Measurements from ENCODE around the gene SCYGR1.

Gene SCYGR1

DNA sequence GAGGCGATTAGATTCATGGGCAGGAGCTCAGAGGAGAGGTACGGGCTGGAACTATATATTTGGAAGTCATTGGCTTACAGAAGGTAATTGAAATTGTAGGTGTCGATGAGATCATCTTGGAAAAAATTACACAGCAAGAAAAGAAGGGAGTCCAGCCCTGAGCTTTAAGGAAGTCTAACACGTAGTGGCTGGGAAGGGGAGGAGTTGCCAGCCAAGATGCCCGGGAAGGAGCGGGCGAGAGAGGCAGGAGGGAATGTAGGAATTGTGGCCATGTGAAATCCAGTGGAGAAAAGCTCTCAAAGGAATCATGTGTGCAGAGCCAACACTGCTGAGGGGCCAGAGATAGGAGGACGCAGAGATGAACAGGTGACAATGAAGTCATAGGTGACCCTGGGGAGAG lies 25.6 kb upstream of the SCYGR1 start:
- H3K27me3 ChIP-seq (ENCODE audit: control insufficient read depth, insufficient read depth, low read length) = no peaks in the 10 kb centered on the region
- no peaks in the 10 kb centered on the region for H3K9me3 ChIP-seq (ENCODE audit: control insufficient read depth, low read depth, low read length)
- no peaks in the 10 kb centered on the region for H3K4me1 ChIP-seq (ENCODE audit: control insufficient read depth, low read depth, low read length)
- H3K4me3 ChIP-seq (ENCODE audit: low read length) = no peak overlapping the region
- H3K36me3 ChIP-seq (ENCODE audit: control insufficient read depth, low read depth, low read length) = no peaks in the 10 kb centered on the region
- no peak overlapping the region for H3K9ac ChIP-seq (ENCODE audit: low read length)
- H3K27ac ChIP-seq (ENCODE audit: low read length) = no peak overlapping the region

DNA sequence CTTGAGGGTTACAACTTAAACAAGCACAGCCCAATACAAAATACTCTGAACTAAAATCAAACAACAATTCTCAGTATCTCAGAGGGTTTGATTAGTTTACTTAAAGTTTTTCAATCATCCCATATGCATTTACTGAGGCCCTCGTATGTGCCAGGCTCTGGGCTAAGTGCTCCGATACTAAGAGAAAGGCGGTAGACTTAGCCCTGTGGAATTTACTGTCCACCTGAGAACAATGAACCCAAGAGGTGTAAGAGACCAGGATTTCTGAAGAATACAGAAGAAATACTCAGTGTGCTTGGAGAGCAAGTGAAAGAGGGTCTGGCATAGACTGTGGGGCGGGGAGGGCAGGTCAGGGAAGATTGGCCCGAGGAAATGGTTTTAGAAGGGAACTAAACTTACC lies 25.1 kb upstream of the SCYGR1 start:
- Histone ChIP-seq H3K9ac (ENCODE audit: low read length) (no peak overlapping the region), H3K9me3 (ENCODE audit: control insufficient read depth, low read depth, low read length) (no peaks in the 10 kb centered on the region), H3K27me3 (ENCODE audit: control insufficient read depth, insufficient read depth, low read length) (no peaks in the 10 kb centered on the region), H3K4me3 (ENCODE audit: low read length) (no peak overlapping the region), H3K36me3 (ENCODE audit: control insufficient read depth, low read depth, low read length) (no peaks in the 10 kb centered on the region), H3K4me1 (ENCODE audit: control insufficient read depth, low read depth, low read length) (no peaks in the 10 kb centered on the region), H3K27ac (ENCODE audit: low read length) (no peak overlapping the region)

DNA sequence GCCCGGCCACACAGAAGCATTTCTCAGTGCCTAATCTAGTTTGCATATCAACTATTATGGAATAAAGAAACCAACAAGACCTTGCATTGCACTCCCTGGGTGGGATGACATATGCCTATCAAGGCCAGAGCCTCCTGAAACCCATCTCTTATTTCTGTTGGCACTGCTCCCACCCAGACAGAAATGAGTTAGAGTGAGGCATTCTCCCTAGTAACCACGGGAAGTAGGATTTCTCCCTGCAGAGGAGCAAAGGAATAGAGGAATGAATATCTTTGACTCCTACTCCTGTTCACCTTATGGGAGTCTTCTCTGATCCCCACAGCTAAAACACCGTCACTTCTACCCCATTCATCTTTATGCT lies 24.2 kb upstream of the SCYGR1 start:
- Histone ChIP-seq H3K4me1 (ENCODE audit: control insufficient read depth, low read depth, low read length) (no peaks in the 10 kb centered on the region), H3K9ac (ENCODE audit: low read length) (no peak overlapping the region), H3K4me3 (ENCODE audit: low read length) (no peak overlapping the region), H3K9me3 (ENCODE audit: control insufficient read depth, low read depth, low read length) (no peaks in the 10 kb centered on the region), H3K27me3 (ENCODE audit: control insufficient read depth, insufficient read depth, low read length) (no peaks in the 10 kb centered on the region), H3K36me3 (ENCODE audit: control insufficient read depth, low read depth, low read length) (no peaks in the 10 kb centered on the region), H3K27ac (ENCODE audit: low read length) (no peak overlapping the region)

DNA sequence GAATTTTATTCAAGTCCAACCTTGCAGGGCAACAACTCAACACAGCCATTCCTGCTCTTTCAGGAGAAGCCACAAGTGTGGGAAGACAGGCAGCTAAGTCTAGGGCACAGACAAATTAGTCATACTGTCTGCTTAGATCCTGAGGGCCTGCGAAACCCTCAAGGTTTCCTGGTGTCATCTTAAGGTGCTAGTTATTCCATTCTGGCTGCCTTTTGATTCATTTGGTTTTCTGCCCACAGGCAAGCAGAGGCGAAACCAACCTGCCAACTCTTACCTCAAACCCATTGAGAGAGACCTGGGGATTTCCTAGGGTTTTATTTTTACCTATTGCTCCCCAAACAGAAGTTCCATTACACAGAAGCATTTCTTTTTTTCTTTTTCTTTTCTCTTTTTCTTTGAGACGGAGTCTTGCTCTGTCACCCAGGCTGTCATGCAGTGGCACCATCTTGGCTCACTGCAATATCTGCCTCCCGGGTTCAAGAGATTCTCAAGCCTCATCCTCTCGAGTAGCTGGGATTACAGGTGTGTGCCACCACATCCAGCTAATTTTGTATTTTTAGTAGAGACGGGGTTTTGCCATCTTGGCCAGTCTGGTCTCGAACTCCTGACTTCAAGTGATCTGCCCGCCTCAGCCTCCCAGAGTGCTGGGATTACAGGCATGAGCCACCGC lies 23.7 kb upstream of the SCYGR1 start:
- Histone ChIP-seq H3K36me3 (ENCODE audit: control insufficient read depth, low read depth, low read length) (no peaks in the 10 kb centered on the region), H3K4me3 (ENCODE audit: low read length) (no peak overlapping the region), H3K9me3 (ENCODE audit: control insufficient read depth, low read depth, low read length) (no peaks in the 10 kb centered on the region), H3K4me1 (ENCODE audit: control insufficient read depth, low read depth, low read length) (peaks cover 1% of the 10 kb centered on the region), H3K27me3 (ENCODE audit: control insufficient read depth, insufficient read depth, low read length) (no peaks in the 10 kb centered on the region), H3K27ac (ENCODE audit: low read length) (no peak overlapping the region), H3K9ac (ENCODE audit: low read length) (no peak overlapping the region)

DNA sequence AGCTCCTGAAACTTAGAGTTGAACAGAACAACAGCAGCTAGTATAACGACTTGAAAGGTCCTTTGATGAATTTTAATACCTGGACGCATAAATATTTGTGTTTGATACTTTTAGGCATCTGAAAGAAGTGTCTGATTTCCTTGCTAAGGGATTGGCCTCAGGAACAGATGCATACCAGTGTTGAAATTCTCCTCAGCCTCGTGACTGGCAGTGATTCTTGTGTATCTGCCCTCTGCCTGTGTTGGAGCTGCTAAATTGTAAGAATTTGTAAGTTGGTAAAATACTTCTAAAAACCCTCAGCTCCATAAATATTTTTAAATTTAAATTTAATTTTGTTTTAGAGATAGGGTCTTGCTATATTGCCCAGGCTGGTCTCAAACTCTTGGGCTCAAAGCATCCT lies 22.4 kb upstream of the SCYGR1 start:
- Histone ChIP-seq H3K4me3 (ENCODE audit: low read length) (no peak overlapping the region), H3K36me3 (ENCODE audit: control insufficient read depth, low read depth, low read length) (no peaks in the 10 kb centered on the region), H3K4me1 (ENCODE audit: control insufficient read depth, low read depth, low read length) (peaks cover 5% of the 10 kb centered on the region), H3K27me3 (ENCODE audit: control insufficient read depth, insufficient read depth, low read length) (no peaks in the 10 kb centered on the region), H3K27ac (ENCODE audit: low read length) (no peak overlapping the region), H3K9me3 (ENCODE audit: control insufficient read depth, low read depth, low read length) (no peaks in the 10 kb centered on the region), H3K9ac (ENCODE audit: low read length) (no peak overlapping the region)

GRCh38 chr2:227407591-227408151 lies 19.9 kb upstream of the SCYGR1 start:
- Histone ChIP-seq H3K4me1 (ENCODE audit: control insufficient read depth, low read depth, low read length) (peaks cover 5% of the 10 kb centered on the region), H3K9me3 (ENCODE audit: control insufficient read depth, low read depth, low read length) (no peaks in the 10 kb centered on the region), H3K9ac (ENCODE audit: low read length) (no peak overlapping the region), H3K4me3 (ENCODE audit: low read length) (no peak overlapping the region), H3K27me3 (ENCODE audit: control insufficient read depth, insufficient read depth, low read length) (no peaks in the 10 kb centered on the region), H3K36me3 (ENCODE audit: control insufficient read depth, low read depth, low read length) (no peaks in the 10 kb centered on the region), H3K27ac (ENCODE audit: low read length) (no peak overlapping the region)

DNA sequence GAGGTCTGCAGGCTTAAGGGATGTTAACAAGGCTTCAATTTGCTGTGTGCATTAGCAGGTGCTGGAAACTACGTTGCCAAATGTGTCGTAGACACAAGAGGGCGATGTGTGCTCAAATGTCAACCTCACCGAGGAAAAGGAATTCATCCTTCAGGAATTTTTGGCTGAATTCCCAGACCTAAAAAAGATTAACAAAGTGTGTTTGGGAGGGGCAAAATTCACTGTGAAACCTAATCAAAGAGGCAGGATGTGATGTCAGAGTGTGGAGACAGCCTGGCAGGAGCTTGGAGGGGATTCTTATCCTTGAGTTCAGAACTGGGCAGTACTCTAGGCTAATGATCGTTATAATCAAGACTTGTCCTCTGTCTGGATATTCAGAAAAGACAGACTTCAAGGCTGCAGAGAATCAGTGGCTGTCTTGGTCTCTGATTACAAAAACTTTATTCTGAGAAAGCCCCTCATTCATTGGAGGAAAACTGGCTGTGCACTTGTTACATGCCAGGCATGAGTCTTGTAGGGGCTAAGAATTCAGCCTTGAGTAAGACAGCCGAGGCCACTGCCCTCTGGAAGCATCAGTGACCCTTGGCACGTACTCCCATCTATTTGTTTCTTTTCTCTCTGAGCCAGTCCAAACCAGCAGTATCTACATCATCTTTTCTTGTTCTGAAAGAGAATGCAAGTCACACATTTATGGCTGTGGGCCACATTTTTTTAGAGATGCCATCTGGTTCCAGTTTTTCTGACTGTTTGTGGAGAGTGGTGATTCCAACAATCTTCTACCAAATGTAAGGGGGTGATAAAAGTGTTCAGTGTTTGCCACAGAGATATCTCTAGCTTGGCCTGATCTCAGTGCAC lies 18.7 kb upstream of the SCYGR1 start:
- Histone ChIP-seq H3K36me3 (ENCODE audit: control insufficient read depth, low read depth, low read length) (no peaks in the 10 kb centered on the region), H3K9ac (ENCODE audit: low read length) (no peak overlapping the region), H3K4me3 (ENCODE audit: low read length) (no peak overlapping the region), H3K9me3 (ENCODE audit: control insufficient read depth, low read depth, low read length) (no peaks in the 10 kb centered on the region), H3K4me1 (ENCODE audit: control insufficient read depth, low read depth, low read length) (peaks cover 5% of the 10 kb centered on the region), H3K27me3 (ENCODE audit: control insufficient read depth, insufficient read depth, low read length) (no peaks in the 10 kb centered on the region), H3K27ac (ENCODE audit: low read length) (no peak overlapping the region)

- no peaks in the 10 kb centered on the region for H3K36me3 ChIP-seq (ENCODE audit: control insufficient read depth, low read depth, low read length)
- peaks cover 5% of the 10 kb centered on the region for H3K4me1 ChIP-seq (ENCODE audit: control insufficient read depth, low read depth, low read length)
Measured at GRCh38 chr2:227404585-227405271, 17.0 kb upstream of the SCYGR1 start.

GRCh38 chr2:227402959-227403358 lies 15.2 kb upstream of the SCYGR1 start:
- H3K27me3 ChIP-seq (ENCODE audit: control insufficient read depth, insufficient read depth, low read length) = no peaks in the 10 kb centered on the region
- no peak overlapping the region for H3K27ac ChIP-seq (ENCODE audit: low read length)
- H3K36me3 ChIP-seq (ENCODE audit: control insufficient read depth, low read depth, low read length) = no peaks in the 10 kb centered on the region
- H3K4me3 ChIP-seq (ENCODE audit: low read length) = no peak overlapping the region
- no peak overlapping the region for H3K9ac ChIP-seq (ENCODE audit: low read length)
- no peaks in the 10 kb centered on the region for H3K9me3 ChIP-seq (ENCODE audit: control insufficient read depth, low read depth, low read length)
- peaks cover 5% of the 10 kb centered on the region for H3K4me1 ChIP-seq (ENCODE audit: control insufficient read depth, low read depth, low read length)

More at GRCh38 chr2:227404585-227405271, 17.0 kb upstream of the SCYGR1 start:
- Histone ChIP-seq H3K4me3 (ENCODE audit: low read length) (no peak overlapping the region), H3K27ac (ENCODE audit: low read length) (no peak overlapping the region), H3K9me3 (ENCODE audit: control insufficient read depth, low read depth, low read length) (no peaks in the 10 kb centered on the region), H3K27me3 (ENCODE audit: control insufficient read depth, insufficient read depth, low read length) (no peaks in the 10 kb centered on the region), H3K9ac (ENCODE audit: low read length) (no peak overlapping the region)

DNA sequence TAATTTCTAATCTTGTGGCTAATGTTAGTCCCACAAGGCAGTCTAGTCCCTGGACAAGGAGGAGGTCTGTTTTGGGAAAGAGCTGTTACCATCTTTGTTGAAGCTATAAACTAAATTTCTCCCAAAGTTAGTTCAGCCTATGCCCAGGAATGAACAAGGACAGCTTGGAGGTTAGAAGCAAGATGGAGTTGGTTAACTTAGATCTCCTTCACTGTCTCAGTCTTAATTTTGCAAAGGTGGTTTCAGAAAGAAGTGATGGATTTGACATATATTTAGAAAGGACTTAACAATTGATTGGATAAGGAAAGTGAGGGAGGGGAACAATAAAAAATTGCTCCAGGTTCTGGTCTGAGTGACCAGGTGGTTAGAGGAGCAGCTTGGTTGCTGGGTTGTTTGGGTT lies 14.6 kb upstream of the SCYGR1 start:
- Histone ChIP-seq H3K4me1 (ENCODE audit: control insufficient read depth, low read depth, low read length) (peaks cover 5% of the 10 kb centered on the region), H3K9ac (ENCODE audit: low read length) (no peak overlapping the region), H3K36me3 (ENCODE audit: control insufficient read depth, low read depth, low read length) (no peaks in the 10 kb centered on the region), H3K27ac (ENCODE audit: low read length) (no peak overlapping the region), H3K4me3 (ENCODE audit: low read length) (no peak overlapping the region), H3K9me3 (ENCODE audit: control insufficient read depth, low read depth, low read length) (no peaks in the 10 kb centered on the region), H3K27me3 (ENCODE audit: control insufficient read depth, insufficient read depth, low read length) (no peaks in the 10 kb centered on the region)

GRCh38 chr2:227401550-227401949 lies 13.8 kb upstream of the SCYGR1 start:
- Histone ChIP-seq H3K4me3 (ENCODE audit: low read length) (no peak overlapping the region), H3K27me3 (ENCODE audit: control insufficient read depth, insufficient read depth, low read length) (no peaks in the 10 kb centered on the region), H3K27ac (ENCODE audit: low read length) (no peak overlapping the region), H3K4me1 (ENCODE audit: control insufficient read depth, low read depth, low read length) (peaks cover 4% of the 10 kb centered on the region), H3K9me3 (ENCODE audit: control insufficient read depth, low read depth, low read length) (no peaks in the 10 kb centered on the region), H3K9ac (ENCODE audit: low read length) (no peak overlapping the region), H3K36me3 (ENCODE audit: control insufficient read depth, low read depth, low read length) (no peaks in the 10 kb centered on the region)
